ENCODE measurements around the gene ATRN.

The ATRN gene

DNA sequence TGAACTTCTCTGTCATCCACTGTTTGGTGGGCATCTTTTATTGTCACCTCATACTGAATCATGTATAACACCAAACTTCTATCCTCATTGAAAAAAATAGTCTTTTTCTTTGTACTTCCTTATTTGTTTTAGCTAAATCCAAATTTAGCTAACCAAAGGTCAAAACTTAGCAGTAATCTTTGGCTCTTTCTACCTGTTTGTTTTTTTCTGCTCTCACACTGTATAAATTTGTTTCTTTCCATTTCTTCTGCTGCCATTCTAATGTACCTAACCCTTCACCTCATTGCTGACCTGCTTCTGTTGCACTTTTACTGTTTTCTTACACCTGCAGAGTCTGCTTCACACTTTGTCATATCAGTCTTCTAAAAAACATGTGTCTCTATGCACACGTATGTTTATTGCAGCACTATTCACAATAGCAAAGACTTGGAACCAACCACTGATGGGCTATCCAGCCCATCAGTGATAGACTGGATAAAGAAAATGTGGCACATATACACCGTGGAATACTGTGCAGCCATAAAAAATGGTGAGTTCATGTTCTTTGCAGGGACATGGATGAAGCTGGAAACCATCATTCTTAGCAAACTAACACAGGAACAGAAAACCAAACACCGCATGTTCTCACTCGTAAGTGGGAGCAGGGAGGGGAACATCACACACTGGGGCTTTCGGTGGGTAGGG lies 7.2 kb downstream of the ATRN start:
- no peak for DNase-seq (ENCODE audit: extremely low read depth, low read depth)
- TF ChIP-seq, protein P1, sequence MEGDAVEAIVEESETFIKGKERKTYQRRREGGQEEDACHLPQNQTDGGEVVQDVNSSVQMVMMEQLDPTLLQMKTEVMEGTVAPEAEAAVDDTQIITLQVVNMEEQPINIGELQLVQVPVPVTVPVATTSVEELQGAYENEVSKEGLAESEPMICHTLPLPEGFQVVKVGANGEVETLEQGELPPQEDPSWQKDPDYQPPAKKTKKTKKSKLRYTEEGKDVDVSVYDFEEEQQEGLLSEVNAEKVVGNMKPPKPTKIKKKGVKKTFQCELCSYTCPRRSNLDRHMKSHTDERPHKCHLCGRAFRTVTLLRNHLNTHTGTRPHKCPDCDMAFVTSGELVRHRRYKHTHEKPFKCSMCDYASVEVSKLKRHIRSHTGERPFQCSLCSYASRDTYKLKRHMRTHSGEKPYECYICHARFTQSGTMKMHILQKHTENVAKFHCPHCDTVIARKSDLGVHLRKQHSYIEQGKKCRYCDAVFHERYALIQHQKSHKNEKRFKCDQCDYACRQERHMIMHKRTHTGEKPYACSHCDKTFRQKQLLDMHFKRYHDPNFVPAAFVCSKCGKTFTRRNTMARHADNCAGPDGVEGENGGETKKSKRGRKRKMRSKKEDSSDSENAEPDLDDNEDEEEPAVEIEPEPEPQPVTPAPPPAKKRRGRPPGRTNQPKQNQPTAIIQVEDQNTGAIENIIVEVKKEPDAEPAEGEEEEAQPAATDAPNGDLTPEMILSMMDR (IDR thresholded peaks at IDR 0.05; ENCODE audit: low read depth, low read length): no peak

DNA sequence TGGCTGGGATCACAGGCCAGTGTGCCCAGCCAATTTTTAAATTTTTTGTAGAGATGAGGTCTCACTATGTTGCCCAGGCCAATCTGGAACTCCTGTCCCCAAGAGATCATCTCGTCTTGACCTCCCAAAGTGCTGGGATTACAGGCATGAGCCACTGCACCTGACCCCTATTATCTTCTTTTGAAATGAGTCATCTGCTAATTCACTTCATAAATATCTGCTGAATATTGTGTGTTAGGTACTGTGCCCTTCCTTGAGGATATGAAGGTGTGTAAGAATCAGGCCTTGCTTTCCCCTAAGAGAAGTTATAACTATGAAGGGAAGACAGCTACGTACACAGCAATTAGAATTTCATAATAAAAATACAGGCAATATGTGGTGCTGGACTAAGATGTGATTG lies 8.2 kb downstream of the ATRN start:
- no peak for DNase-seq (ENCODE audit: extremely low read depth, low read depth)
- TF ChIP-seq, protein P1 (IDR thresholded peaks at IDR 0.05; ENCODE audit: low read depth, low read length): no peak

DNA sequence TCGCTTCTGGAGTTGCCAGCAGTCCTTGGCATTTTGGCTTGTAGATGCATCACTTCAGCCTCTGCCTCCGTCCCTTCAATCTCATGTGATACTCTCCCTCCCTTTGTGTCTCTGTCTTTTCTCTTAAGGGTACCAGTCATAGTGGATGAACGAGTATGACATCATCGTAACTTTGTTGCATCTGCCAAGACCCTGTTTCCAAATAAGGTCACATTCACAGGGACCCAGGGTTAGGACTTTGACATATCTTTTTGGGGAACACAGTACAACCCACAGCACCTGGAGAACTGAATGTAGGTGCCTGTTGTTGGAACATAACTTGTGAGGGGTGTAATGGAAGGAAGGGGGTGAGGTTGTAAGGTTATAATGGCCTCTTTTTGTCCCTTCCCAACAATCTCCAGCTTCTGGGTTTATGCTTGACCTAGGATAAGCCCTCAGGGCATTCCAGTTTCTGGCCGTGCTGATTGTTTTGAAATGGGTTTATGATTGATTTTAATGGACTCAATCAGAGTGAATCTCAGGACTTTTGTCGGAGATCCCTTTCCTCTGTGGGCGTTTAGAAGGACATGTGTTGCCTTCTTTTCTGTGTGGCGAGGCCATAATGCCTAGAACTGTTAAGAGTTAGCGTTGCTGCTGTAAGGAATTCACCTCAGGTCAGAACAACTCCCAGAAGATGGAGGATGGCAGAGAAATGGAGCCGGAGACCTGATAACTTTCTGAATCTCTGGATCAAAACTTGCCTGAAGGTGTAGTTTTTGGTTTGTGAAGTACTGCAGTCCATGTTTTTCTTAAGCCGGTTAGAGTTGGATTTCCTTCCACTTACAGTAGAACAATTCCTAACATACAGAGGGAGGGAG lies 9.2 kb downstream of the ATRN start:
- TF ChIP-seq, protein P1 (IDR thresholded peaks at IDR 0.05; ENCODE audit: low read depth, low read length): no peak
- DNase-seq (ENCODE audit: extremely low read depth, low read depth): no peak

DNA sequence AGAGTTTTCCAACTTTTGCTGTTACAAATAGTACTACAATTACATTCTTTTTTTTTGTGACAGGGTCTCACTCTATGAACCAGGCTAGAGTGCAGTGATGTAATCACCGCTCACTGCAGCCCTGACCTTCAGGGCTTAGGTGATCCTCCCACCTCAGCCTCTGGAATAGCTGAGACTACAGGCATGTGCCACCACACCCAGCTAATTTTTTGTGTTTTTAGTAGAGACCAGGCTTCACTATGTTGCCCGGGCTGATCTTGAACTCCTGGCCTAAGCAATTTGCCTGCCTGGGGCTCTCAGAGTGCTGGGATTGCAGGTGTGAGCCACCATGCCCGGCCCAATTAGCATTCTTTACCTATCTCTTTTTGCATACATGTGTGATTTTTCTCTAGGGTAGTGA lies 12.5 kb downstream of the ATRN start:
- no peak for DNase-seq (ENCODE audit: extremely low read depth, low read depth)
- TF ChIP-seq, protein P1 (IDR thresholded peaks at IDR 0.05; ENCODE audit: low read depth, low read length): no peak

DNA sequence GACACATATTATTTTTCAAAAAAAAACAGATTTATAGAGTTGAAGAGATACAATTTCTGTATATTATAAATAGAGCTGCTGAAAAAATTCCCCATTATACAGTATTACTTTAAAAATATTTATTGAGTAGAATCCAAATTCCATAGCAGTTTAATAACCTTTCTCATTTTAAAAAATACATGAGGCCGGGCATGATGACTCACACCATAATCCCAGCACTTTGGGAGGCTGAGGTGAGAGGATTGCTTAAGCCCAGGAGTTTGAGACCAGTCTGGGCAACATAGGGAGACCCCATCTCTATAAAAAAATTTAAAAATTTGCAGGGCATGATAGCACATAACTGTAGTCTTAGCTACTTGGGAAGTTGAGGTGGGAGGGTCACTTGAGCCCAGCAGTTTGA lies 13.0 kb downstream of the ATRN start:
- TF ChIP-seq, protein P1 (IDR thresholded peaks at IDR 0.05; ENCODE audit: low read depth, low read length): no peak
- DNase-seq (ENCODE audit: extremely low read depth, low read depth): no peak

DNA sequence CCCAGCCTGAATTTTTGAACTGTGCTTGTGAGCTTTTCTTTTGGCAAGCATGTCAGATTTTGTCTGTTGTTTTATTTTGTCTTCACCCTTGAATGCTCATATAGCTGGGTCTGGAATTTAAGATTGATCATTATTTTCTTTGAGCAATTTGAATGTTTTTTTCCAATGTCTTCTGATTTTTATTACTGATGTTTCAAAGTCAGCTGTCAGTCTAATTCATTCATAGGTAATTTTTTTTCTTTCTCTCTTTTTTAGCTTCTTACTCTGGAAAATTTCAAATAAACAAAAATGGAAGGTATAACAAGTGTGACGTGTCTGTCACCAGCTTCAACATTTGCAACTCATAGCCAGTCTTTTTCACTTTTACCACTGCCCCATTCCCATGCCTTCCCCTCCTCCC lies 15.1 kb downstream of the ATRN start:
- TF ChIP-seq, protein P1 (IDR thresholded peaks at IDR 0.05; ENCODE audit: low read depth, low read length): no peak
- DNase-seq (ENCODE audit: extremely low read depth, low read depth): no peak

DNA sequence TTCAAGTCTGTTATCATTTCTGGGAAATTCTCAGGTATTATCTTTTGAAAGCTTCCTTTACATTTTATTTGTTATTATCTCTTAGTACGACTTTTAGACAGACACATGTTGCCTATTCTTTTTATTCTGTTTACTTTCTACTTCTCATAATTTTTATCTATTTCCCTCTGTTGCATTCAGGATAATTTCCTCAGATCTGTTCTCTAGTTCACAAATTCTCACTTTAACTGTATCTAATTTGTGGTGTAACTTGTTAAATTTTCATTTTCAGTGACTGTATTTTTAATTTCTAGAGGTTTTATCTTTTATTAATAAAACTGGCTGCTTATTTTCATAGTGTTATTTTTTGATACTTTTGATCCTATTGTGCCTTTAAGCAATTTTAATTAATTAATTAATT lies 16.0 kb downstream of the ATRN start:
- no peak for DNase-seq (ENCODE audit: extremely low read depth, low read depth)

More for the DNA sequence above, 16.0 kb downstream of the ATRN start:
- TF ChIP-seq, protein P1 (IDR thresholded peaks at IDR 0.05; ENCODE audit: low read depth, low read length): no peak
